H9 (cell line): ENCODE measurements around the gene ARL16. TPM values are rescaled to one million over a fixed set of nuclear protein-coding genes. Genes with fewer than 3 reads are reported as not detected.

Experiments used
- DNase-seq: peaks from one replicate; pipeline ENCODE4 v3.0.0-alpha.2; 2017
- H2AFZ ChIP-seq: one replicate; pipeline ENCODE4 v1.6.1; 2013; ENCODE audit warnings: mild to moderate bottlenecking, low read length, control low read depth, moderate library complexity
- H2AK5ac ChIP-seq: 2 replicates; pipeline ENCODE4 v1.6.1; 2013; ENCODE audit warnings: low read length, control low read depth, mixed read lengths; ENCODE audit not compliant: insufficient read length
- H2BK120ac ChIP-seq: one replicate; pipeline ENCODE4 v1.6.1; 2013; ENCODE audit warnings: low read depth, mild to moderate bottlenecking, low read length, control low read depth, inconsistent platforms; ENCODE audit not compliant: poor library complexity, severe bottlenecking
- H2BK12ac ChIP-seq: 2 replicates; pipeline ENCODE4 v1.6.1; 2013; ENCODE audit warnings: low read length, control low read depth, mixed read lengths, low read depth; ENCODE audit not compliant: insufficient read length
- H2BK15ac ChIP-seq: 2 replicates; pipeline ENCODE4 v1.6.1; 2013; ENCODE audit warnings: low read depth, low read length, control low read depth
- H2BK20ac ChIP-seq: one replicate; pipeline ENCODE4 v1.6.1; 2013; ENCODE audit warnings: low read depth, mild to moderate bottlenecking, low read length, control low read depth, inconsistent platforms; ENCODE audit not compliant: poor library complexity, severe bottlenecking
- H2BK5ac ChIP-seq: 2 replicates; pipeline ENCODE4 v1.6.1; 2013; ENCODE audit warnings: low read length, control low read depth, mixed read lengths; ENCODE audit not compliant: insufficient read length
- H3K14ac ChIP-seq: 2 replicates; pipeline ENCODE4 v1.6.1; 2013; ENCODE audit warnings: low read length, control low read depth; ENCODE audit not compliant: insufficient read depth
- H3K18ac ChIP-seq: 2 replicates; pipeline ENCODE4 v1.6.1; 2013; ENCODE audit warnings: low read depth, mild to moderate bottlenecking, mixed read lengths, low read length, control low read depth; ENCODE audit not compliant: insufficient read length
- H3K23ac ChIP-seq: 2 replicates; pipeline ENCODE4 v1.6.1; 2013; ENCODE audit warnings: low read length, control low read depth, mixed read lengths, low read depth; ENCODE audit not compliant: insufficient read length
- H3K23me2 ChIP-seq: 2 replicates; pipeline ENCODE4 v1.6.1; 2013; ENCODE audit warnings: low read depth, mild to moderate bottlenecking, mixed read lengths, low read length, control low read depth; ENCODE audit not compliant: insufficient read length, poor library complexity, severe bottlenecking
- H3K27ac ChIP-seq: 2 replicates; pipeline ENCODE4 v1.5.1; 2013; ENCODE audit warnings: low read length, control low read depth, mixed read lengths, low read depth; ENCODE audit not compliant: insufficient read length
- H3K27me3 ChIP-seq: 2 replicates; pipeline ENCODE4 v1.6.1; 2013; ENCODE audit warnings: low read length, control low read depth, inconsistent platforms; ENCODE audit not compliant: insufficient read depth
- H3K4ac ChIP-seq: 2 replicates; pipeline ENCODE4 v1.6.1; 2013; ENCODE audit warnings: low read depth, mild to moderate bottlenecking, control low read depth, inconsistent platforms, low read length, moderate library complexity
- H3K4me1 ChIP-seq: 2 replicates; pipeline ENCODE4 v1.6.1; 2013; ENCODE audit warnings: low read length, control low read depth, inconsistent platforms; ENCODE audit not compliant: insufficient read depth
- H3K4me2 ChIP-seq: 2 replicates; pipeline ENCODE4 v1.6.1; 2013; ENCODE audit warnings: low read length, control low read depth, mixed read lengths; ENCODE audit not compliant: insufficient read length, insufficient read depth
- H3K56ac ChIP-seq: 2 replicates; pipeline ENCODE4 v1.6.1; 2013; ENCODE audit warnings: low read depth, mild to moderate bottlenecking, mixed read lengths, low read length, control low read depth; ENCODE audit not compliant: insufficient read length
- H3K79me1 ChIP-seq: 2 replicates; pipeline ENCODE4 v1.6.1; 2013; ENCODE audit warnings: low read depth, mild to moderate bottlenecking, moderate library complexity, low read length, control low read depth, inconsistent platforms; ENCODE audit not compliant: insufficient read depth, poor library complexity, severe bottlenecking
- H3K79me2 ChIP-seq: 2 replicates; pipeline ENCODE4 v1.6.1; 2013; ENCODE audit warnings: low read length, control low read depth, inconsistent platforms; ENCODE audit not compliant: insufficient read depth
- H3K9ac ChIP-seq: 2 replicates; pipeline ENCODE4 v1.6.1; 2013; ENCODE audit warnings: low read length, control low read depth, mixed read lengths; ENCODE audit not compliant: insufficient read length; ENCODE audit errors: extremely low read depth
- H3K9me3 ChIP-seq: one replicate; pipeline ENCODE4 v1.6.1; 2013; ENCODE audit warnings: low read depth, low read length, inconsistent platforms; ENCODE audit not compliant: control insufficient read depth
- H3T11ph ChIP-seq: one replicate; pipeline ENCODE4 v1.6.1; 2013; ENCODE audit warnings: mild to moderate bottlenecking, low read length, control low read depth, inconsistent platforms
- H4K20me1 ChIP-seq: one replicate; pipeline ENCODE4 v1.6.1; 2013; ENCODE audit not compliant: control insufficient read depth, insufficient read length, insufficient read depth
- H4K5ac ChIP-seq: 2 replicates; pipeline ENCODE4 v1.6.1; 2013; ENCODE audit warnings: low read depth, mild to moderate bottlenecking, mixed read lengths, low read length, control low read depth; ENCODE audit not compliant: insufficient read length
- H4K8ac ChIP-seq: replicated peaks from 2 replicates; pipeline ENCODE4 v1.6.1; 2013; ENCODE audit warnings: low read length, control low read depth, mixed read lengths, low read depth; ENCODE audit not compliant: insufficient read length
- H4K91ac ChIP-seq: 2 replicates; pipeline ENCODE4 v1.6.1; 2013; ENCODE audit warnings: low read depth, mild to moderate bottlenecking, moderate library complexity, mixed read lengths, low read length, control low read depth; ENCODE audit not compliant: insufficient read length
- H3K27ac Mint-ChIP-seq, 3 experiments: 2 replicates in 2 of 3; 3 replicates in 1 of 3; pipeline ENCODE4 v1.8.0; 2020 to 2021; ENCODE audit warnings: mixed read lengths in 3 of 3, mild to moderate bottlenecking in 1 of 3, moderate library complexity in 1 of 3
- H3K27me3 Mint-ChIP-seq: 2 replicates; pipeline ENCODE4 v1.8.0; 2021; ENCODE audit warnings: low read depth, mild to moderate bottlenecking, moderate library complexity, mixed read lengths
- H3K36me3 Mint-ChIP-seq, 3 experiments: 2 replicates in 2 of 3; 3 replicates in 1 of 3; pipeline ENCODE4 v1.8.0; 2020 to 2021; ENCODE audit warnings: low read depth in 3 of 3, mixed read lengths in 3 of 3; ENCODE audit not compliant: insufficient read depth in 1 of 3
- H3K4me1 Mint-ChIP-seq, 2 experiments: 2 replicates each; pipeline ENCODE4 v1.8.0; 2020; ENCODE audit warnings: mixed read lengths in 2 of 2
- H3K4me3 Mint-ChIP-seq, 2 experiments: 2 replicates in 1 of 2; 3 replicates in 1 of 2; pipeline ENCODE4 v1.8.0; 2020 to 2021; ENCODE audit warnings: mild to moderate bottlenecking in 2 of 2, mixed read lengths in 2 of 2, moderate library complexity in 1 of 2
- H3K9me3 Mint-ChIP-seq, 2 experiments: 2 replicates in 1 of 2; 3 replicates in 1 of 2; pipeline ENCODE4 v1.8.0; 2020; ENCODE audit warnings: mild to moderate bottlenecking in 2 of 2, mixed read lengths in 2 of 2, moderate library complexity in 1 of 2
- CTCF ChIP-seq: fragments of 200-600 bp; sonication (generic); conservative IDR thresholded peaks from 3 replicates; pipeline ENCODE4 v1.8.0; 2021; ENCODE audit warnings: antibody characterized with exemption, mild to moderate bottlenecking
- WGBS: extraction: QIAGEN DNeasy Blood & Tissue Kit; methylation state at CpG from one replicate; pipeline ENCODE4 v1.1.7; 2013; ENCODE audit warnings: missing lambda C conversion rate, low lambda C conversion rate, mixed read lengths; ENCODE audit not compliant: insufficient read length; ENCODE audit errors: extremely low coverage; 5-methylcytosine and 5-hydroxymethylcytosine counted together
- total RNA-seq: library from RNA; stranded (reverse); gene quantifications from 2 replicates; pipeline ENCODE4 v1.2.1, GENCODE V29; 2021

The ARL16 gene
- total RNA-seq, 1 experiment from 2014 or later = 58.6 TPM

GRCh38 chr17:81705518-81706231 lies 22.1 kb upstream of the ARL16 start:
- H2BK20ac ChIP-seq = no peak overlapping the region
- DNase-seq = no peak
- H2BK12ac ChIP-seq = no peak overlapping the region
- no peak overlapping the region for H2AFZ ChIP-seq
- H3K4ac ChIP-seq = no peak overlapping the region
- no peak overlapping the region for H3K4me2 ChIP-seq
- H3K9ac ChIP-seq = no peak overlapping the region
- H3K27ac ChIP-seq = no peak overlapping the region
- WGBS = no CpG with 5 or more reads among the region's 30 CpGs
- H2BK5ac ChIP-seq = no peak overlapping the region
- no peaks in the 10 kb centered on the region for H3K9me3 ChIP-seq
- no peak overlapping the region for H3K18ac ChIP-seq
- no peak overlapping the region for H4K91ac ChIP-seq
- H3K14ac ChIP-seq = no peak overlapping the region
- Mint-ChIP-seq H3K27ac (peak overlapping the region in 1 of 3 experiments; percentile 82; a peak in 2 of 7 replicates), H3K27me3 (no peaks in the 10 kb centered on the region; the same call in 1 of the 2 replicates), H3K4me3 (peak overlapping the region; percentile 49 to 69), H3K9me3 (no peaks in the 10 kb centered on the region), H3K36me3 (peaks cover 30 to 67% (median 40%) of the 10 kb centered on the region in 3 experiments), H3K4me1 (peaks cover 16 to 27% of the 10 kb centered on the region in 2 experiments)
- H2BK120ac ChIP-seq = no peak overlapping the region
- H3K4me1 ChIP-seq = 0 out of 2 replicates have a peak, but pooled peaks cover 4% of the 10 kb centered on the region
- no peak overlapping the region for H4K5ac ChIP-seq
- H3K56ac ChIP-seq = no peak overlapping the region
- no peak overlapping the region for H2BK15ac ChIP-seq
- TF ChIP-seq CTCF = no peak
- H4K20me1 ChIP-seq = no peaks in the 10 kb centered on the region
- H3T11ph ChIP-seq = no peak overlapping the region
- no peak overlapping the region for H4K8ac ChIP-seq
- H2AK5ac ChIP-seq = no peak overlapping the region
- H3K79me2 ChIP-seq = peaks cover 8% of the 10 kb centered on the region; the same call in 1 of the 2 replicates
- no peaks in the 10 kb centered on the region for H3K27me3 ChIP-seq
- H3K79me1 ChIP-seq = peaks cover 8% of the 10 kb centered on the region
- peaks cover 23% of the 10 kb centered on the region for H3K23me2 ChIP-seq
- no peak overlapping the region for H3K23ac ChIP-seq
